Colonic mucosa (tissue), 4 donors: ENCODE data around the gene CD79A. TPM values are rescaled to one million over a fixed set of nuclear protein-coding genes. Genes with fewer than 3 reads are reported as not detected.

ENCODE experiments used
- DNase-seq: peaks from one replicate; pipeline ENCODE4 v3.0.0-alpha.2; 2020
- H3K27ac ChIP-seq: fragments of 200-600 bp; one replicate; pipeline ENCODE4 v1.8.0; 2021
- H3K27me3 ChIP-seq: fragments of 200-600 bp; one replicate; pipeline ENCODE4 v1.8.0; 2021
- H3K36me3 ChIP-seq: fragments of 200-600 bp; one replicate; pipeline ENCODE4 v1.8.0; 2021
- H3K4me1 ChIP-seq: fragments of 200-600 bp; one replicate; pipeline ENCODE4 v1.8.0; 2021; ENCODE audit warnings: mild to moderate bottlenecking
- H3K4me3 ChIP-seq: fragments of 200-600 bp; one replicate; pipeline ENCODE4 v1.8.0; 2021
- H3K9ac ChIP-seq, 2 donors: one replicate each; pipeline ENCODE4 v1.7.0; 2013; ENCODE audit warnings: control low read depth in 2 of 2, low read depth in 2 of 2, low read length in 2 of 2
- H3K9me3 ChIP-seq: fragments of 200-600 bp; one replicate; pipeline ENCODE4 v1.8.0; 2021
- CTCF ChIP-seq: fragments of 200-600 bp; IDR thresholded peaks from one replicate; pipeline ENCODE4 v1.8.0; 2022; ENCODE audit warnings: antibody characterized with exemption, mild to moderate bottlenecking
- intact Hi-C: fragments of 100-400 bp; cut with DNase I; formaldehyde crosslinking; loops from one replicate; pipeline ENCODE4 v1.14.1; 2022
- total RNA-seq, 2 donors: library from RNA; stranded (reverse); fragmentation: NEBNext Ultra II Directional in 1 of 2; extraction: Animal tissue kit (Norgen Biotek cat#: 25700) in 1 of 2; gene quantifications; one replicate each; pipeline ENCODE4 v1.2.1, GENCODE V29; 2021
- donor health status: healthy.
- donor health status: DM: no; HTN: no; CAD: no.
- donor health status: DM: no; HTN: no; CAD: no.

Gene CD79A
- total RNA-seq, 2 donors from 2014 or later = 3.5 to 3.8 TPM

GRCh38 chr19:41845001-41845050, 32.3 kb upstream of the CD79A start, which contains the start of gene DMRTC2:
Gene DMRTC2 (plus strand): TSS chr19:41845042. CDS start chr19:41847429, 2,387 bp downstream.
- H3K36me3 ChIP-seq = no peaks in the 10 kb centered on the region
- H3K9me3 ChIP-seq = no peaks in the 10 kb centered on the region
- H3K9ac ChIP-seq = no peak within 1 kb of the TSS
- no peaks in the 10 kb centered on the region for H3K27me3 ChIP-seq
- no peak for DNase-seq
- no peak within 1 kb of the TSS for H3K27ac ChIP-seq
- no peak within 1 kb of the TSS for H3K4me3 ChIP-seq
- no peak for TF ChIP-seq CTCF
- H3K4me1 ChIP-seq = no peaks in the 10 kb centered on the region
- intact Hi-C loops = no loop called here

- Histone ChIP-seq H3K4me3 (no peak overlapping the region), H3K36me3 (no peaks in the 10 kb centered on the region), H3K27me3 (no peaks in the 10 kb centered on the region), H3K4me1 (no peaks in the 10 kb centered on the region), H3K9me3 (no peaks in the 10 kb centered on the region), H3K9ac (no peak overlapping the region), H3K27ac (no peak overlapping the region)
- intact Hi-C loops = no loop called here
- no peak for DNase-seq
- no peak for TF ChIP-seq CTCF
Measured at GRCh38 chr19:41845051-41845590, 32.0 kb upstream of the CD79A start.

- Histone ChIP-seq H3K9me3 (no peaks in the 10 kb centered on the region), H3K27me3 (no peaks in the 10 kb centered on the region), H3K36me3 (no peaks in the 10 kb centered on the region), H3K4me1 (no peaks in the 10 kb centered on the region), H3K27ac (no peak overlapping the region), H3K4me3 (no peak overlapping the region), H3K9ac (no peak overlapping the region)
- intact Hi-C loops = no loop called here
- no peak for DNase-seq
- no peak for TF ChIP-seq CTCF
Measured at GRCh38 chr19:41847351-41848105, 29.6 kb upstream of the CD79A start.

- H3K9ac ChIP-seq = no peak overlapping the region
- no peaks in the 10 kb centered on the region for H3K9me3 ChIP-seq
- TF ChIP-seq CTCF = no peak
- H3K36me3 ChIP-seq = no peaks in the 10 kb centered on the region
- intact Hi-C loops = no loop called here
- H3K27ac ChIP-seq = no peak overlapping the region
- H3K4me1 ChIP-seq = no peaks in the 10 kb centered on the region
- H3K27me3 ChIP-seq = peaks cover 5% of the 10 kb centered on the region
- DNase-seq = no peak
- no peak overlapping the region for H3K4me3 ChIP-seq
Measured at GRCh38 chr19:41848666-41849065, 28.4 kb upstream of the CD79A start.

- H3K36me3 ChIP-seq = no peaks in the 10 kb centered on the region
- no peak for DNase-seq
- no peaks in the 10 kb centered on the region for H3K4me1 ChIP-seq
- no peak overlapping the region for H3K9ac ChIP-seq
- H3K4me3 ChIP-seq = no peak overlapping the region
- H3K9me3 ChIP-seq = no peaks in the 10 kb centered on the region
- no peak for TF ChIP-seq CTCF
- no peak overlapping the region for H3K27ac ChIP-seq
- H3K27me3 ChIP-seq = peaks cover 5% of the 10 kb centered on the region
- intact Hi-C loops = no loop called here
Measured at GRCh38 chr19:41849067-41849466, 28.0 kb upstream of the CD79A start.
